Spleen (tissue), 11 donors: ENCODE results near the gene SAP130. TPM values are rescaled to one million over a fixed set of nuclear protein-coding genes. Genes with fewer than 3 reads are reported as not detected.

Experiments
- DNase-seq: peaks from one replicate; pipeline ENCODE4 v3.0.0-alpha.2; 2020
- H3K27ac ChIP-seq, 8 donors: fragments of 200-600 bp; sonication (generic) in 7 of 8; 1 replicate in 4 of 8; 2 replicates in 4 of 8; pipeline versions ENCODE4 v1.5.0 to v1.8.0; 2016 to 2021; ENCODE audit warnings: inconsistent platforms in 4 of 8, mild to moderate bottlenecking in 4 of 8, moderate library complexity in 1 of 8
- H3K27me3 ChIP-seq, 7 donors: fragments of 200-600 bp; sonication (generic) in 6 of 7; replicated peaks in 1 of 7; 1 replicate in 4 of 7; 2 replicates in 3 of 7; pipeline versions ENCODE4 v1.5.0 to v1.8.0; 2016 to 2021; ENCODE audit warnings: inconsistent platforms in 3 of 7, mild to moderate bottlenecking in 1 of 7
- H3K36me3 ChIP-seq, 6 donors: fragments of 200-600 bp; sonication (generic) in 5 of 6; 1 replicate in 4 of 6; 2 replicates in 2 of 6; pipeline versions ENCODE4 v1.5.0 to v1.8.0; 2016 to 2021; ENCODE audit warnings: inconsistent platforms in 2 of 6
- H3K4me1 ChIP-seq, 6 donors: fragments of 200-600 bp; sonication (generic) in 5 of 6; 1 replicate in 3 of 6; 2 replicates in 3 of 6; pipeline versions ENCODE4 v1.5.0 to v1.8.0; 2016 to 2021; ENCODE audit warnings: inconsistent platforms in 3 of 6
- H3K4me3 ChIP-seq, 8 donors: fragments of 200-600 bp; sonication (generic) in 7 of 8; 1 replicate in 4 of 8; 2 replicates in 4 of 8; pipeline versions ENCODE4 v1.5.0 to v1.8.0; 2016 to 2021; ENCODE audit warnings: inconsistent platforms in 4 of 8, mild to moderate bottlenecking in 4 of 8, moderate library complexity in 2 of 8
- H3K9me3 ChIP-seq, 8 donors: fragments of 200-600 bp; sonication (generic) in 7 of 8; 1 replicate in 4 of 8; 2 replicates in 4 of 8; pipeline versions ENCODE4 v1.5.0 to v1.8.0; 2016 to 2021; ENCODE audit warnings: inconsistent platforms in 4 of 8
- POLR2A ChIP-seq, 3 donors: fragments of 450-650 bp; IDR thresholded peaks; one replicate each; pipeline ENCODE4 v1.5.1; 2017; ENCODE audit warnings: antibody characterized with exemption in 3 of 3, mild to moderate bottlenecking in 1 of 3
- POLR2AphosphoS5 ChIP-seq, 3 donors: sonication (generic); formaldehyde crosslinking; IDR thresholded peaks; one replicate each; pipeline ENCODE4 v1.5.1; 2017; ENCODE audit warnings: antibody characterized with exemption in 3 of 3
- WGBS, 5 donors: extraction: QIAGEN DNeasy Blood & Tissue Kit in 3 of 5; methylation state at CpG; one replicate each; pipeline versions ENCODE4 v1.1.5 to v1.1.7; 2013 to 2018; 5-methylcytosine and 5-hydroxymethylcytosine counted together
- intact Hi-C: fragments of 100-400 bp; cut with DNase I; formaldehyde crosslinking; loops from one replicate; pipeline ENCODE4 v1.15.0; 2023; ENCODE audit warnings: low total_unique reads
- polyA plus RNA-seq, 3 donors: library from polyadenylated mRNA; stranded (reverse); fragments of 200-250 nt; gene quantifications; one replicate each; pipeline ENCODE4 v1.2.1, GENCODE V29; 2013
- total RNA-seq, 7 donors: library from RNA; depleted of rRNA in 3 of 7; stranded (reverse); fragments of >200 nt in 3 of 7; fragmentation: NEBNext Ultra II Directional in 4 of 7; extraction: Animal tissue kit (Norgen Biotek cat#: 25700) in 4 of 7; gene quantifications; one replicate each; pipeline versions ENCODE4 v1.1.0 to v1.2.1, GENCODE V29; 2016 to 2021
- TF ChIP-seq, protein P1 (sequence below), 11 experiments: fragments of 200-600 bp in 7 of 11; fragments of 450-650 bp in 4 of 11; sonication (generic) in 4 of 11; IDR thresholded peaks in 8 of 11; conservative IDR thresholded peaks in 3 of 11; 1 replicate in 7 of 11; 2 replicates in 4 of 11; pipeline versions ENCODE4 v1.4.0 to v1.8.0; 2016 to 2021; ENCODE audit warnings: antibody characterized with exemption in 11 of 11, inconsistent platforms in 4 of 11, mild to moderate bottlenecking in 1 of 11
- donor health status: healthy with polysubstance abuse.
- donor health status: DM: no; HTN: no; CAD: no; lungs with moderate emphysema.
- donor health status: DM: no; HTN: no; CAD: no.
- donor health status: Bipolar disorder and iron deficiency.
- donor health status: healthy.
- donor health status: DM: no; HTN: no; CAD: no.
- donor health status: DM: yes; HTN: yes; CAD: no.

The SAP130 gene
- total and polyA plus RNA-seq, 10 donors, result 3.6 to 23.5 (median 16.5) TPM

DNA sequence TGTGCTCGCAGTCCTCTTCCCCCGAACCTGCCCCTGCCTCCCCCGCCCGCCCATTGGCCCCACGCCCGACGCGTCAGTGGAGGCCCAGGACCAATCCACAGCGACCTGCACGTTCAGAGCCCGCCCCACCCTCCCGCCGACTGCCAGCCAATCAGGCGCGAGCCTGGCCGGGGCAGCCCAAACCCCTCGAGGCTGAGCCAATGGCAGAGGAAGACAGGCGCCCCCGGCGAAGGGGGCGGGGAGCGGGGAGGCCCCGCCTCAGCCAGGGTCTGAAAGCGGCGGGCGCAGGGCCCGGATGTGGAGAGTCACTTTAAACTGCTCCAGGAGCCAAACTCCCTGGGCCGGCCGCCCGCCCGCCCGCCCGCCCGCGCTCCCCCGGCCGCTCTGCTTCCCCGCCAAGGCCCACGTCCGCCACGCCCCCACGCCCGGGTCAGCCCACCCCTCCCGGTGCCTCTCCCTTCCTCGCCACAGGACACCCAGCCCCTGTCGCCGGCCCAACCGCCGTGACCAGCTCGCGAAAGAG lies 520 bp downstream of the SAP130 start:
- Histone ChIP-seq H3K27ac (peak overlapping the region; percentile 94 to 100 (median 98)), H3K9me3 (peaks cover 0 to 8% (median 1%) of the 10 kb centered on the region in 8 donors), H3K4me1 (peaks cover 6 to 38% (median 25%) of the 10 kb centered on the region in 6 donors), H3K4me3 (peak overlapping the region; percentile 94 to 100 (median 98)), H3K36me3 (peaks cover 0 to 21% (median 3%) of the 10 kb centered on the region in 6 donors), H3K27me3 (no peaks in the 10 kb centered on the region)
- TF ChIP-seq POLR2A (IDR thresholded peaks at IDR 0.05) (no peak), POLR2AphosphoS5 (IDR thresholded peaks at IDR 0.05) (peak in 2 of 3 donors; percentile 49 to 61)
- TF ChIP-seq, protein P1, sequence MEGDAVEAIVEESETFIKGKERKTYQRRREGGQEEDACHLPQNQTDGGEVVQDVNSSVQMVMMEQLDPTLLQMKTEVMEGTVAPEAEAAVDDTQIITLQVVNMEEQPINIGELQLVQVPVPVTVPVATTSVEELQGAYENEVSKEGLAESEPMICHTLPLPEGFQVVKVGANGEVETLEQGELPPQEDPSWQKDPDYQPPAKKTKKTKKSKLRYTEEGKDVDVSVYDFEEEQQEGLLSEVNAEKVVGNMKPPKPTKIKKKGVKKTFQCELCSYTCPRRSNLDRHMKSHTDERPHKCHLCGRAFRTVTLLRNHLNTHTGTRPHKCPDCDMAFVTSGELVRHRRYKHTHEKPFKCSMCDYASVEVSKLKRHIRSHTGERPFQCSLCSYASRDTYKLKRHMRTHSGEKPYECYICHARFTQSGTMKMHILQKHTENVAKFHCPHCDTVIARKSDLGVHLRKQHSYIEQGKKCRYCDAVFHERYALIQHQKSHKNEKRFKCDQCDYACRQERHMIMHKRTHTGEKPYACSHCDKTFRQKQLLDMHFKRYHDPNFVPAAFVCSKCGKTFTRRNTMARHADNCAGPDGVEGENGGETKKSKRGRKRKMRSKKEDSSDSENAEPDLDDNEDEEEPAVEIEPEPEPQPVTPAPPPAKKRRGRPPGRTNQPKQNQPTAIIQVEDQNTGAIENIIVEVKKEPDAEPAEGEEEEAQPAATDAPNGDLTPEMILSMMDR (IDR thresholded peaks at IDR 0.05 in 8 of 11, conservative IDR thresholded peaks at IDR 0.05 in 3 of 11), result peak in 1 of 11 experiments; percentile 28
- 0 to 2% (median 1%) methylated on average over 7 to 51 of the region's 51 CpGs; no CpG with 5 or more reads in 1 of the 5 donors for WGBS, 5 donors
- peak; percentile 99 for DNase-seq
- intact Hi-C loops, result loop anchor here (5.0 kb wide), 1 partner anchor 65 kb away; the partner anchor contains the start of gene UGGT1

DNA sequence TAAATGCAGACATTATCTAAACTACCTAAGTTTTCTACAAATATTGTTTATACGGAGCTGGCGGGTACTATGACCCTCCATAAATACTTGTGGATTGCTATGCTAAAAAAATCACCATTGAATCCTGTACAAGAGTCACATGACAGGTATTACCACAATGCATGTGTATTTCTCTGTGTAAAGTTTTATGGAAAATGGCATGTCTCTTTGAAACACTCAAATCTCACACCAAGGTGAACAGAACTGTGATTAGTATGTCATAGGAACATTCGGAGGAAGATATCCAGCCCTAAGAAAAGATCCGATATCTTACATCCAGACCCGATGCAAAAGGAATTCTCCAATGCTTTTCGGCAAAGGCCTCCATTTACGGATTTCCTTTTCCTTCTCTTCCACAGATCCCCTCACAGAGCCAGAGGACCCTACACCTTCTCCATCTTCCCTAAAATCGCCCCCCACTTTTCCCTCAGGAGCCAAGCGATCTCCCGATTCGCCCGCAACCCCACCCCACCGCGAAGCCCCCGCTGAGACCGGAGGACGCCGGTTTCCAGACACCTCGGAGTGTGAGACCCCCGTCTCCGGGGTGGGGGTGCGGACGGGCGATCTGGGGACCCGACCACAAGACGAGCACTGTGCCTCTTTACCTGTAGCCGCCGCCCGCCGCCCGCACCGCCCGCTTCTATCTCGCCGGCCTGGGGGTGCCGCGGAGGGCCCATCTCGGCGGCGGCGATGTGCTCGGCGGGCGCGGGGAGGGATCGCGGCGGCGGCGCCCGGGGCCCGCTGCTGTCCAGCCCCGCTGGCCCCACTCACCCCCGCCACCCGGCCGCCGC lies 1.2 kb downstream of the SAP130 start:
- 1 to 3% (median 1%) methylated on average over 25 to 57 of the region's 57 CpGs for WGBS, 5 donors
- peaks cover 6 to 38% (median 25%) of the 10 kb centered on the region in 6 donors for H3K4me1 ChIP-seq
- peak overlapping the region; percentile 60 to 100 (median 98) for H3K4me3 ChIP-seq
- DNase-seq, result no peak
- no peaks in the 10 kb centered on the region for H3K27me3 ChIP-seq
- intact Hi-C loops, result loop anchor here (5.0 kb wide), 1 partner anchor 66 kb away; the partner anchor contains the start of gene UGGT1
- peak overlapping the region in 6 of 8 donors; percentile 73 to 100 (median 98) for H3K27ac ChIP-seq
- TF ChIP-seq POLR2AphosphoS5 (IDR thresholded peaks at IDR 0.05), result no peak
- TF ChIP-seq POLR2A (IDR thresholded peaks at IDR 0.05), result no peak
- TF ChIP-seq, protein P1 (IDR thresholded peaks at IDR 0.05 in 8 of 11, conservative IDR thresholded peaks at IDR 0.05 in 3 of 11), result no peak
- peaks cover 0 to 2% (median 0%) of the 10 kb centered on the region in 8 donors for H3K9me3 ChIP-seq
- peaks cover 0 to 27% (median 3%) of the 10 kb centered on the region in 6 donors for H3K36me3 ChIP-seq

DNA sequence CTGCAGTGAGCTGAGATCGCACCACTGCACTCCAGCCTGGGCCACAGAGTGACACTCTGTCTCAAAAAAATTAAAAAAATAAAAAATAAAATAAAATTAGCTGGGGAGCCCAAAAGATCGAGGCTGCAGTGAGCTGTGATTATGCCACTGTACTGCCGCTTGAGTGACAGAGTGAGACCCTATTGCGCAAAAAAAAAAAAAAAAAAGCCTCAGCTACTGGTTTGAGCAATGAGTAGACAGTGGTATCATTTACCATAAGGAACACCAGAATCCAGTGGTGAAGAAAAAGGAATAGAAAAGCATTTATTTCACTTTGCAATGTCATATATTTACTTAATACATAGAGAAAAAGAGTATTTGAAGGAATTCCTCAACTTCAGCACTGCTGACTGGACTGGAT lies 3.0 kb downstream of the SAP130 start:
- no peaks in the 10 kb centered on the region for H3K9me3 ChIP-seq
- no peaks in the 10 kb centered on the region for H3K27me3 ChIP-seq
- intact Hi-C loops, result loop anchor here (5.0 kb wide), 1 partner anchor 67 kb away; the partner anchor contains the start of gene UGGT1
- no peak overlapping the region for H3K27ac ChIP-seq
- H3K4me3 ChIP-seq, result no peak overlapping the region
- 73 to 93% (median 89%) methylated on average over 4 of the region's 4 CpGs for WGBS, 5 donors
- H3K36me3 ChIP-seq, result peaks cover 0 to 46% (median 3%) of the 10 kb centered on the region in 6 donors
- DNase-seq, result no peak
- TF ChIP-seq POLR2AphosphoS5 (IDR thresholded peaks at IDR 0.05), result no peak
- TF ChIP-seq POLR2A (IDR thresholded peaks at IDR 0.05), result no peak
- TF ChIP-seq, protein P1 (IDR thresholded peaks at IDR 0.05 in 8 of 11, conservative IDR thresholded peaks at IDR 0.05 in 3 of 11), result no peak
- H3K4me1 ChIP-seq, result peaks cover 6 to 38% (median 25%) of the 10 kb centered on the region in 6 donors

DNA sequence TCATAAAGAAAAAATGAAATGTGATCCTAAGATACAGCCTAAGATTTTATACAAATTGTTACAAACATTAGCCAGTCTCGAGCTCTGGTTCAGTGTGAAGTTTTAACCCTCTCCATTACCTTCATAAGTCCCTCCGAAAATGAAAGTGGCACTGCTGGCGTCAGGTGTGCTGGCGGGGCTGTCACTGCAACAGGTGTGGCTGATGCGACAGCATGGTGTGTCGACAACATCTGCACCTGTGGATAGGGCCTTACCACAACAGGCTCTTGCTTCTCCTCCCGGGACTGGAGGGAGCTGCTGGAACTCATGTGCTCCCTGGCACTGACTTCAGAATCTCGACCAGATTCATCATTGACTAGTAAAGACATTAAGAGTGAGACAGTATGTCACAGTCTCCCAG lies 10.3 kb downstream of the SAP130 start:
- H3K36me3 ChIP-seq, result peaks cover 3 to 97% (median 52%) of the 10 kb centered on the region in 6 donors
- DNase-seq, result no peak
- H3K4me1 ChIP-seq, result no peaks in the 10 kb centered on the region
- H3K27ac ChIP-seq, result no peak overlapping the region
- TF ChIP-seq POLR2A (IDR thresholded peaks at IDR 0.05) (no peak), POLR2AphosphoS5 (IDR thresholded peaks at IDR 0.05) (no peak)
- TF ChIP-seq, protein P1 (IDR thresholded peaks at IDR 0.05 in 8 of 11, conservative IDR thresholded peaks at IDR 0.05 in 3 of 11), result no peak
- H3K9me3 ChIP-seq, result no peaks in the 10 kb centered on the region
- WGBS, 5 donors, result 87 to 97% (median 94%) methylated on average over 7 to 8 of the region's 8 CpGs
- H3K27me3 ChIP-seq, result no peaks in the 10 kb centered on the region
- intact Hi-C loops, result no loop called here
- no peak overlapping the region for H3K4me3 ChIP-seq
